SK-N-SH (cell line): ENCODE results near the gene QKI. TPM values are rescaled to one million over a fixed set of nuclear protein-coding genes. Genes with fewer than 3 reads are reported as not detected.

Experiments used
- CTCF ChIA-PET: fragments of 300-600, 350-600 bp; formaldehyde crosslinking; extraction: SDS; loops from one replicate; lab custom pipeline; 2021; lab: Yijun Ruan, JAX
- POLR2A ChIA-PET: fragments of 350-600 bp; sonication (Branson Sonifier 250); formaldehyde crosslinking; extraction: SDS; loops from one replicate; lab custom pipeline; 2020; ENCODE audit warnings: antibody characterized with exemption, inconsistent platforms; lab: Yijun Ruan, JAX
- DNase-seq: peaks from one replicate; pipeline ENCODE4 v3.0.0; 2012
- H2AFZ ChIP-seq: fragments of 200-600 bp; sonication (generic); 2 replicates; pipeline ENCODE4 v1.8.1; 2016; ENCODE audit warnings: antibody characterized with exemption, mild to moderate bottlenecking, low read depth
- H3F3A ChIP-seq: fragments of 200-600 bp; sonication (generic); replicated peaks from 2 replicates; pipeline ENCODE3; 2016; ENCODE audit warnings: antibody characterized with exemption, mild to moderate bottlenecking; ENCODE audit not compliant: insufficient read depth
- H3K27ac ChIP-seq, 2 experiments: fragments of 200-500 bp in 1 of 2; fragments of 200-600 bp in 1 of 2; sonication (Bioruptor generic) in 1 of 2; sonication (generic), shearing (Covaris generic) in 1 of 2; 2 replicates each; pipeline versions ENCODE4 v1.5.1 to v1.6.1; 2014 to 2016; ENCODE audit warnings: low read depth in 2 of 2, inconsistent platforms in 1 of 2, low read length in 1 of 2, mild to moderate bottlenecking in 1 of 2, mixed read lengths in 1 of 2
- H3K27me3 ChIP-seq: fragments of 200-600 bp; sonication (generic), shearing (Covaris generic); 2 replicates; pipeline ENCODE4 v1.6.1; 2016; ENCODE audit warnings: mixed run types; ENCODE audit not compliant: insufficient read depth
- H3K36me3 ChIP-seq, 2 experiments: fragments of 200-500 bp in 1 of 2; fragments of 200-600 bp in 1 of 2; sonication (Bioruptor generic) in 1 of 2; sonication (generic) in 1 of 2; replicated peaks in 1 of 2; 2 replicates each; pipeline versions ENCODE3 to v1.5.1; 2014 to 2016; ENCODE audit warnings: low read length in 1 of 2, mild to moderate bottlenecking in 1 of 2; ENCODE audit not compliant: insufficient read depth in 2 of 2, control insufficient read depth in 1 of 2
- H3K4me1 ChIP-seq, 2 experiments: fragments of 200-500 bp in 1 of 2; fragments of 200-600 bp in 1 of 2; sonication (Bioruptor generic) in 1 of 2; sonication (generic), shearing (Covaris generic) in 1 of 2; 2 replicates each; pipeline versions ENCODE4 v1.5.1 to v1.6.1; 2014 to 2016; ENCODE audit warnings: low read depth in 1 of 2, low read length in 1 of 2, mixed run types in 1 of 2; ENCODE audit not compliant: insufficient read depth in 2 of 2, control insufficient read depth in 1 of 2
- H3K4me2 ChIP-seq: fragments of 200-600 bp; sonication (generic), shearing (Covaris generic); 2 replicates; pipeline ENCODE4 v1.6.1; 2017; ENCODE audit warnings: mixed run types
- H3K4me3 ChIP-seq, 2 experiments: fragments of 200-500 bp in 1 of 2; fragments of 200-600 bp in 1 of 2; sonication (Bioruptor generic) in 1 of 2; sonication (generic), shearing (Covaris generic) in 1 of 2; 2 replicates each; pipeline versions ENCODE4 v1.5.1 to v1.8.1; 2014 to 2016; ENCODE audit warnings: low read depth in 2 of 2, inconsistent platforms in 1 of 2, low read length in 1 of 2, mild to moderate bottlenecking in 1 of 2, mixed read lengths in 1 of 2, moderate library complexity in 1 of 2
- H3K79me2 ChIP-seq: fragments of 200-600 bp; sonication (generic); 2 replicates; pipeline ENCODE4 v1.8.1; 2017; ENCODE audit warnings: mild to moderate bottlenecking; ENCODE audit not compliant: insufficient read depth
- H3K9ac ChIP-seq: fragments of 200-600 bp; sonication (generic); 2 replicates; pipeline ENCODE4 v1.6.1; 2017; ENCODE audit warnings: mixed run types
- H3K9me2 ChIP-seq: fragments of 200-600 bp; sonication (generic); 2 replicates; pipeline ENCODE4 v1.6.1; 2017; ENCODE audit warnings: mixed run types
- H3K9me3 ChIP-seq: fragments of 200-600 bp; sonication (generic); 2 replicates; pipeline ENCODE4 v1.6.1; 2017; ENCODE audit warnings: mixed run types, mild to moderate bottlenecking, moderate library complexity
- H4K20me1 ChIP-seq: fragments of 200-600 bp; sonication (generic); 2 replicates; pipeline ENCODE4 v1.6.1; 2017; ENCODE audit warnings: mild to moderate bottlenecking, mixed run types; ENCODE audit not compliant: insufficient read depth
- FOSL2 ChIP-seq: IDR thresholded peaks from 2 replicates; pipeline ENCODE4 v1.4.0; 2012; ENCODE audit warnings: low read depth, mild to moderate bottlenecking, moderate library complexity, borderline replicate concordance
- GATA2 ChIP-seq: sonication (generic); formaldehyde crosslinking; IDR thresholded peaks from 2 replicates; pipeline ENCODE4 v1.5.0; 2020; ENCODE audit warnings: mild to moderate bottlenecking, missing genetic modification reagents
- MXI1 ChIP-seq: IDR thresholded peaks from 2 replicates; pipeline ENCODE4 v1.6.1; 2012; ENCODE audit warnings: mild to moderate bottlenecking, low read depth, low read length, improper control_type of control experiment
- RCOR1 ChIP-seq: fragments of 150-350 bp; IDR thresholded peaks from 2 replicates; pipeline ENCODE4 v1.6.1; 2017; ENCODE audit warnings: antibody characterized with exemption, low read length
- SMC3 ChIP-seq: IDR thresholded peaks from 2 replicates; pipeline ENCODE4 v1.6.1; 2012; ENCODE audit warnings: low read depth, low read length, improper control_type of control experiment
- TAF1 ChIP-seq: IDR thresholded peaks from 2 replicates; pipeline ENCODE4 v1.6.1; 2012; ENCODE audit warnings: low read depth, mild to moderate bottlenecking, low read length, moderate library complexity, borderline replicate concordance
- TEAD4 ChIP-seq: IDR thresholded peaks from 2 replicates; pipeline ENCODE4 v1.4.0; 2012; ENCODE audit warnings: mild to moderate bottlenecking, borderline replicate concordance; ENCODE audit not compliant: insufficient read depth
- ZBTB33 ChIP-seq: IDR thresholded peaks from 2 replicates; pipeline ENCODE4 v1.4.0; 2012; ENCODE audit warnings: low read depth, borderline replicate concordance
- WGBS: methylation state at CpG from one replicate; pipeline ENCODE4 v1.1.6; 2017; ENCODE audit warnings: low lambda C conversion rate; 5-methylcytosine and 5-hydroxymethylcytosine counted together
- polyA plus RNA-seq, 3 experiments: library from polyadenylated mRNA; depleted of rRNA; stranded (reverse); fragments of >200 nt; gene quantifications; 2 replicates each; pipeline ENCODE4 v1.2.3, GENCODE V29; 2012
- TF ChIP-seq, protein P1 (sequence below): fragments of 150-350 bp; IDR thresholded peaks from 2 replicates; pipeline ENCODE4 v1.6.1; 2017; ENCODE audit warnings: antibody characterized with exemption, low read length, low read depth, borderline replicate concordance

QKI gene
- polyA plus RNA-seq, 1 of the 3 experiments (the other 2 are of a cell fraction) = 51.1 TPM

DNA sequence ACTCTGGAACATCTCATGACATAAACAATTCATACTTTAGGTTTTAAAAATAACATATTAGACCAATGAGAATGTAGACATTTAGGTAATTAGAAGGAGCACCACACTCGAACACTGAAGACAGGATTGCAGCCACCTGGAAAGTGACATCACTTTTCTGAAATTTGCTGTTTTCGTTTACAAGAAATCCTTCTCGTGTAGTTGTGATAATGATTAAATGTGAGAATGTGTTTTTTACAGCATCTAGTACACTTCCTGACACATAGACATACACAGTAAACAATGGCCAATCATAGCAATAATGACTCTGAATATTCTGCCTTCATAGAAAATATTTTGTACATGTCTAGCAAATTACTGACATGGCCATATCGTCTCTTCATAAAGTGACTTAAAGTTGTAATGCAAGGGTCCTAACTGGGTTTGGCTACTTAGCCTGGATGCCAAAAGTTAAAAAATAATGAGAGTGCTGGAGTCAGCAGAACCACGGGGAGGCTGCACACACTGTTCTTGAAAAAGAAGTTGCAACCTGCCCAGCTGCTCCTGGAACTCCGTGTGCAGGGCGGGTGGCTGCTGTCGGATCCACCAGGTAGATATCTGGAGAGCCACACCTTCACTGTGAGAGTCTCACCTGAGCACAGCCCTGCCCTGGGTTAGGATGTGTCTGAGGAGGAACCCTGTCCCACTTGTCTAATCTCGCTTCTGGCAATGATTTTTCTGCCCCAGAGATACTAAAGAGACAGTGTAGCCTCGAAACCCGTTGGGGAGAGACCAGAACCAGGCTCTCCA, 212.9 kb downstream of the QKI start:
- Histone ChIP-seq H3K27me3 (no peaks in the 10 kb centered on the region), H3K9me3 (no peaks in the 10 kb centered on the region), H3K4me1 (no peaks in the 10 kb centered on the region), H3K79me2 (no peaks in the 10 kb centered on the region), H3F3A (no peaks in the 10 kb centered on the region), H3K9ac (no peak overlapping the region), H3K9me2 (no peaks in the 10 kb centered on the region), H2AFZ (no peak overlapping the region), H3K4me3 (no peak overlapping the region), H4K20me1 (no peaks in the 10 kb centered on the region), H3K4me2 (no peak overlapping the region), H3K36me3 (no peaks in the 10 kb centered on the region), H3K27ac (no peak overlapping the region)
- WGBS = 37% methylated on average over 11 of the region's 11 CpGs
- TF ChIP-seq TEAD4 = no peak
- no peak for TF ChIP-seq TAF1
- no peak for TF ChIP-seq SMC3
- TF ChIP-seq GATA2 = no peak
- TF ChIP-seq ZBTB33 = no peak
- no peak for TF ChIP-seq MXI1
- TF ChIP-seq FOSL2 = no peak
- TF ChIP-seq, protein P1, sequence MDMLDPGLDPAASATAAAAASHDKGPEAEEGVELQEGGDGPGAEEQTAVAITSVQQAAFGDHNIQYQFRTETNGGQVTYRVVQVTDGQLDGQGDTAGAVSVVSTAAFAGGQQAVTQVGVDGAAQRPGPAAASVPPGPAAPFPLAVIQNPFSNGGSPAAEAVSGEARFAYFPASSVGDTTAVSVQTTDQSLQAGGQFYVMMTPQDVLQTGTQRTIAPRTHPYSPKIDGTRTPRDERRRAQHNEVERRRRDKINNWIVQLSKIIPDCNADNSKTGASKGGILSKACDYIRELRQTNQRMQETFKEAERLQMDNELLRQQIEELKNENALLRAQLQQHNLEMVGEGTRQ = no peak
- TF ChIP-seq RCOR1 = no peak
- ChIA-PET CTCF (no interaction called here), POLR2A (no interaction called here)
- DNase-seq = no peak
